Keratinocyte (primary cell): ENCODE data around the gene RNF182. TPM values are rescaled to one million over a fixed set of nuclear protein-coding genes. Genes with fewer than 3 reads are reported as not detected.
A peak's percentile ranks its signal among the peaks of the same experiment; 100 is the strongest.

ENCODE experiments used
- DNase-seq: peaks from one replicate; pipeline ENCODE4 v3.0.0-alpha.2; 2011; ENCODE audit warnings: low read depth, missing footprints, low spot score
- FAIRE-seq: peaks from 2 replicates; lab custom pipeline; 2011; peaks lifted over from hg19 to GRCh38; lab: Jason Lieb, UNC
- H2AFZ ChIP-seq: 2 replicates; pipeline ENCODE4 v1.6.0; 2012; ENCODE audit warnings: low read length, control low read depth, inconsistent platforms; ENCODE audit not compliant: control insufficient read depth
- H3K27ac ChIP-seq: 2 replicates; pipeline ENCODE4 v1.5.1; 2011; ENCODE audit warnings: low read length; ENCODE audit not compliant: control insufficient read depth, insufficient read depth
- H3K27me3 ChIP-seq: 3 replicates; pipeline ENCODE4 v1.6.0; 2011; ENCODE audit warnings: low read length; ENCODE audit not compliant: control insufficient read depth, insufficient read depth; ENCODE audit errors: extremely low read depth
- H3K36me3 ChIP-seq, 2 experiments: 2 replicates in 1 of 2; 3 replicates in 1 of 2; pipeline ENCODE4 v1.5.1; 2011; ENCODE audit warnings: low read length in 2 of 2, mild to moderate bottlenecking in 1 of 2; ENCODE audit not compliant: control insufficient read depth in 2 of 2, insufficient read depth in 2 of 2; ENCODE audit errors: extremely low read depth in 1 of 2
- H3K4me1 ChIP-seq: 3 replicates; pipeline ENCODE4 v1.5.1; 2011; ENCODE audit warnings: low read length; ENCODE audit not compliant: control insufficient read depth, insufficient read depth; ENCODE audit errors: extremely low read depth
- H3K4me2 ChIP-seq: 3 replicates; pipeline ENCODE4 v1.6.0; 2011; ENCODE audit warnings: low read depth, low read length; ENCODE audit not compliant: control insufficient read depth, insufficient read depth; ENCODE audit errors: extremely low read depth
- H3K4me3 ChIP-seq, 3 experiments: fragments of 200-600 bp in 1 of 3; sonication (generic) in 1 of 3; 2 replicates in 2 of 3; 3 replicates in 1 of 3; pipeline ENCODE4 v1.5.1; 2011 to 2016; ENCODE audit warnings: low read length in 3 of 3, mild to moderate bottlenecking in 3 of 3, control low read depth in 2 of 3, inconsistent platforms in 1 of 3, low read depth in 1 of 3, mixed read lengths in 1 of 3, mixed run types in 1 of 3, moderate library complexity in 1 of 3; ENCODE audit not compliant: control insufficient read depth in 2 of 3, insufficient read depth in 2 of 3; ENCODE audit errors: extremely low read depth in 1 of 3
- H3K79me2 ChIP-seq: 2 replicates; pipeline ENCODE4 v1.6.0; 2012; ENCODE audit warnings: low read length; ENCODE audit not compliant: control insufficient read depth, insufficient read depth
- H3K9ac ChIP-seq: 3 replicates; pipeline ENCODE4 v1.6.0; 2011; ENCODE audit warnings: low read length; ENCODE audit not compliant: control insufficient read depth, insufficient read depth; ENCODE audit errors: extremely low read depth
- H3K9me1 ChIP-seq: 3 replicates; pipeline ENCODE4 v1.6.0; 2011; ENCODE audit warnings: low read length; ENCODE audit not compliant: control insufficient read depth, insufficient read depth; ENCODE audit errors: extremely low read depth
- H3K9me3 ChIP-seq: 2 replicates; pipeline ENCODE4 v1.5.1; 2012; ENCODE audit warnings: low read depth, low read length; ENCODE audit not compliant: control insufficient read depth
- H4K20me1 ChIP-seq: 3 replicates; pipeline ENCODE4 v1.6.0; 2011; ENCODE audit warnings: low read length; ENCODE audit not compliant: control insufficient read depth, insufficient read depth; ENCODE audit errors: extremely low read depth
- CTCF ChIP-seq, 3 experiments: IDR thresholded peaks in 1 of 3; conservative IDR thresholded peaks in 1 of 3; optimal IDR thresholded peaks in 1 of 3; 2 replicates in 2 of 3; 3 replicates in 1 of 3; pipeline versions ENCODE3 to v1.5.1; 2011; ENCODE audit warnings: low read length in 3 of 3, mild to moderate bottlenecking in 3 of 3, moderate library complexity in 2 of 3, control low read depth in 1 of 3, inconsistent platforms in 1 of 3; ENCODE audit not compliant: insufficient read depth in 2 of 3; ENCODE audit errors: extremely low read depth in 1 of 3
- EZH2 ChIP-seq: IDR thresholded peaks from one replicate; pipeline ENCODE4 v1.6.1; 2012; ENCODE audit warnings: inconsistent platforms, mild to moderate bottlenecking, low read length, moderate library complexity
- dilution Hi-C: fragments of 300-500 bp; cut with MboI; formaldehyde crosslinking; loops from one replicate; pipeline ENCODE4 v1.7.0; 2020; ENCODE audit warnings: low sequenced_read_pairs; ENCODE audit not compliant: extremely low pct_ligation_motif_present
- polyA plus RNA-seq, 5 experiments: library from polyadenylated mRNA; depleted of rRNA in 3 of 5; stranded (reverse) in 3 of 5; stranded (forward) in 1 of 5; unstranded in 1 of 5; fragments of >200 nt; gene quantifications; 1 replicate in 1 of 5; 2 replicates in 3 of 5; 3 replicates in 1 of 5; pipeline versions ENCODE4 v1.2.1 to v1.2.3, GENCODE V29; 2011 to 2012; ENCODE audit warnings: missing spikeins in 2 of 5, low read depth in 1 of 5, low replicate concordance in 1 of 5

The RNF182 gene
- polyA plus RNA-seq, 1 donor (not counting 4 experiments of a cell fraction or from before 2014, with no cell fraction given) = 2.0 TPM

GRCh38 chr6:13988908-13989307, 64.2 kb downstream of the RNF182 start:
- no peak overlapping the region for H3K4me3 ChIP-seq
- dilution Hi-C loops = no loop called here
- H2AFZ ChIP-seq = no peak overlapping the region
- H3K9me3 ChIP-seq = no peaks in the 10 kb centered on the region
- no peaks in the 10 kb centered on the region for H3K9me1 ChIP-seq
- no peaks in the 10 kb centered on the region for H3K79me2 ChIP-seq
- H3K4me2 ChIP-seq = no peak overlapping the region
- TF ChIP-seq CTCF (optimal IDR thresholded peaks at IDR 0.05 in 1 of 3, IDR thresholded peaks at IDR 0.05 in 1 of 3, conservative IDR thresholded peaks at IDR 0.05 in 1 of 3; ENCODE audit: extremely low read depth in 1 of 3, insufficient read depth in 2 of 3, low read length in 3 of 3) = no peak
- no peak for TF ChIP-seq EZH2
- no peak for FAIRE-seq
- H3K27me3 ChIP-seq = no peaks in the 10 kb centered on the region
- no peak overlapping the region for H3K9ac ChIP-seq
- peaks cover 7% of the 10 kb centered on the region for H3K4me1 ChIP-seq
- H3K36me3 ChIP-seq = no peaks in the 10 kb centered on the region
- no peak overlapping the region for H3K27ac ChIP-seq
- no peak for DNase-seq
- H4K20me1 ChIP-seq = no peaks in the 10 kb centered on the region

- dilution Hi-C loops = no loop called here
- Histone ChIP-seq H2AFZ (peak overlapping the region; percentile 19), H3K9me1 (no peaks in the 10 kb centered on the region), H3K36me3 (no peaks in the 10 kb centered on the region), H3K4me3 (no peak overlapping the region), H3K9me3 (no peaks in the 10 kb centered on the region), H3K27ac (no peak overlapping the region), H3K27me3 (no peaks in the 10 kb centered on the region), H3K4me2 (no peak overlapping the region), H3K4me1 (peaks cover 8% of the 10 kb centered on the region), H4K20me1 (no peaks in the 10 kb centered on the region), H3K79me2 (no peaks in the 10 kb centered on the region), H3K9ac (no peak overlapping the region)
- no peak for TF ChIP-seq CTCF (optimal IDR thresholded peaks at IDR 0.05 in 1 of 3, IDR thresholded peaks at IDR 0.05 in 1 of 3, conservative IDR thresholded peaks at IDR 0.05 in 1 of 3; ENCODE audit: extremely low read depth in 1 of 3, insufficient read depth in 2 of 3, low read length in 3 of 3)
- TF ChIP-seq EZH2 = no peak
- FAIRE-seq = no peak
- no peak for DNase-seq
These were observed 64.9 kb downstream of the RNF182 start for GRCh38 chr6:13989496-13990144.
